ENCODE data around the gene TMEM132C. TPM values are rescaled to one million over a fixed set of nuclear protein-coding genes. Genes with fewer than 3 reads are reported as not detected.

The TMEM132C gene
- total and polyA plus RNA-seq, 2 donors (not counting 3 experiments of a cell fraction or from before 2014, with no cell fraction given) = not detected

DNA sequence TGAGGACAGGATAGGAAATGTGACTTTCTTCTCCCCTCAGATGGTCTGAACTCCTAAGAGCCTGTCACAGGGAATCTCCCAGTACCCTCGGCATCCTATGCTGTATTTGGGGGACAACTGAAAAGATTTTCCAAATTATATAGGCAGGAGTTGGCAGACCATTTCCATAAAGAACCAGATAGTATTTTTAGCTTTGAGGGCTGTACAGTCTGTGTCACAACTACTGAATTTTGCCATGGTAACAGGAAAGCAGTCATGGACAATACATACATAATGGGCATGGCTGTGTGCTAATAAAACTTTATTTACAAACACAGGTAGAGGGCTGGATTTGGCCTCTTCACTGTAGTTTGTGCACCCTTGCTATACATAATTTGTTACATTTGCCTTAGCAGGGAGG lies 30.4 kb upstream of the TMEM132C start:
- Histone ChIP-seq H3K9me1 (replicated peaks; ENCODE audit: control insufficient read depth, extremely low read depth, insufficient read depth, low read length) (no peaks in the 10 kb centered on the region), H3K9me3 (replicated peaks; ENCODE audit: control insufficient read depth, insufficient read depth, low read length) (peaks cover 6% of the 10 kb centered on the region), H4K20me1 (replicated peaks; ENCODE audit: control insufficient read depth, extremely low read depth, insufficient read depth, low read length) (no peaks in the 10 kb centered on the region), H3K4me1 (ENCODE audit: control insufficient read depth, extremely low read depth, insufficient read depth, low read length) (no peaks in the 10 kb centered on the region), H3K9ac (replicated peaks; ENCODE audit: extremely low read depth, insufficient read depth, low read length) (no peak overlapping the region), H3K27ac (ENCODE audit: insufficient read depth, low read depth, low read length) (no peak overlapping the region), H3K4me2 (ENCODE audit: insufficient read depth, low read length) (no peak overlapping the region), H3K79me2 (ENCODE audit: control insufficient read depth, insufficient read depth, low read length) (no peaks in the 10 kb centered on the region), H3K4me3 (replicated peaks in 1 of 3; ENCODE audit: insufficient read depth in 1 of 3, low read depth in 1 of 3, low read length in 3 of 3) (no peak overlapping the region), H3K27me3 (ENCODE audit: control insufficient read depth in 2 of 2, insufficient read depth in 2 of 2, low read length in 2 of 2) (no peaks in the 10 kb centered on the region), H3K36me3 (ENCODE audit: control insufficient read depth in 2 of 2, extremely low read depth in 1 of 2, insufficient read depth in 2 of 2, low read length in 2 of 2) (no peaks in the 10 kb centered on the region), H2AFZ (ENCODE audit: low read depth, low read length) (no peak overlapping the region)
- ChIA-PET CTCF (no interaction called here), POLR2A (no interaction called here)
- dilution Hi-C loops (cut with MboI; ENCODE audit: extremely low pct_ligation_motif_present, low sequenced_read_pairs) = no loop called here
- TF ChIP-seq POLR2AphosphoS5 (IDR thresholded peaks at IDR 0.05; ENCODE audit: insufficient read depth, low read depth, low read length) (no peak), POLR2A (IDR thresholded peaks at IDR 0.05; ENCODE audit: low read depth, low read length) (no peak)
- intact Hi-C loops (cut with micrococcal nuclease) = no loop called here
- BruUV-seq (replicated peaks) = no TSS peak
- FAIRE-seq (no peak), DNase-seq (ENCODE audit: low read depth, low spot score) (no peak)

DNA sequence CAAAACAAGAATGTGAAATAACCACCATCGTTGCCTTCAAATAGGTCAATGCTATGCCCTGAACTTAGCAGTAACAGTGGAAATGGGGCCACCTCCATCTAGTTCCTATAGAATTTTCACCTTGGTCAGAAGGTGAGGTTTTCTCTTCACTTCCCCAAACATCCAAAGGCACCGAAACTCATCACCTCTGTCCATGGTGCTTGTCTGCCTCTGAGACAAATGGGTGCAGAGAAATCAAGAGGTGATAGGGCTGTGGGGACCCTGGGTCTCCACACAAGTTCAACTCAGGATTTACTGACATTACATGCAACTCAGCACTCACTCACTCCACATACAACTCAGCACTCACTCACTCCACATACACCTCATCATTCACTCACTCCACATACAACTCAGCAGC lies 26.2 kb upstream of the TMEM132C start:
- dilution Hi-C loops (cut with MboI; ENCODE audit: extremely low pct_ligation_motif_present, low sequenced_read_pairs) (no loop called here), intact Hi-C loops (cut with micrococcal nuclease) (no loop called here)
- DNase-seq (ENCODE audit: low read depth, low spot score) (no peak), FAIRE-seq (no peak)
- Histone ChIP-seq H3K36me3 (ENCODE audit: control insufficient read depth in 2 of 2, extremely low read depth in 1 of 2, insufficient read depth in 2 of 2, low read length in 2 of 2) (no peaks in the 10 kb centered on the region), H3K4me1 (ENCODE audit: control insufficient read depth, extremely low read depth, insufficient read depth, low read length) (no peaks in the 10 kb centered on the region), H3K4me2 (ENCODE audit: insufficient read depth, low read length) (no peak overlapping the region), H3K9ac (replicated peaks; ENCODE audit: extremely low read depth, insufficient read depth, low read length) (no peak overlapping the region), H3K27me3 (ENCODE audit: control insufficient read depth in 2 of 2, insufficient read depth in 2 of 2, low read length in 2 of 2) (no peaks in the 10 kb centered on the region), H4K20me1 (replicated peaks; ENCODE audit: control insufficient read depth, extremely low read depth, insufficient read depth, low read length) (no peaks in the 10 kb centered on the region), H3K79me2 (ENCODE audit: control insufficient read depth, insufficient read depth, low read length) (no peaks in the 10 kb centered on the region), H3K4me3 (replicated peaks in 1 of 3; ENCODE audit: insufficient read depth in 1 of 3, low read depth in 1 of 3, low read length in 3 of 3) (no peak overlapping the region), H3K27ac (ENCODE audit: insufficient read depth, low read depth, low read length) (no peak overlapping the region), H3K9me1 (replicated peaks; ENCODE audit: control insufficient read depth, extremely low read depth, insufficient read depth, low read length) (no peaks in the 10 kb centered on the region), H2AFZ (ENCODE audit: low read depth, low read length) (no peak overlapping the region), H3K9me3 (replicated peaks; ENCODE audit: control insufficient read depth, insufficient read depth, low read length) (peaks cover 5% of the 10 kb centered on the region)
- ChIA-PET POLR2A (no interaction called here), CTCF (no interaction called here)
- TF ChIP-seq MAX (IDR thresholded peaks at IDR 0.05; ENCODE audit: insufficient read depth, insufficient read length) (no peak), MYC (IDR thresholded peaks at IDR 0.05; ENCODE audit: low read depth, low read length) (no peak), POLR2A (IDR thresholded peaks at IDR 0.05; ENCODE audit: low read depth, low read length) (no peak), FOS (IDR thresholded peaks at IDR 0.05; ENCODE audit: borderline replicate concordance, insufficient read depth, low read length) (no peak), JUN (IDR thresholded peaks at IDR 0.05; ENCODE audit: borderline replicate concordance, insufficient read depth, insufficient read length, low read depth) (no peak), CTCF (IDR thresholded peaks at IDR 0.05; ENCODE audit: extremely low read depth in 1 of 2, insufficient read depth in 1 of 2, low read depth in 1 of 2, low read length in 2 of 2) (no peak), GATA2 (IDR thresholded peaks at IDR 0.05; ENCODE audit: insufficient read depth, insufficient read length, low read depth, low read length) (no peak), EZH2 (IDR thresholded peaks at IDR 0.05; ENCODE audit: borderline replicate concordance, low read depth, low read length, severe bottlenecking) (no peak), POLR2AphosphoS5 (IDR thresholded peaks at IDR 0.05; ENCODE audit: insufficient read depth, low read depth, low read length) (no peak)
- no TSS peak for BruUV-seq (replicated peaks)

Data from endothelial cell of umbilical vein (primary cell).